OCI-LY7 (cell line): Measurements from ENCODE around the gene ADRA2B. TPM values are rescaled to one million over a fixed set of nuclear protein-coding genes. Genes with fewer than 3 reads are reported as not detected.

ENCODE experiments used
- BruUV-seq: library from RNA; stranded (reverse); fragments of 400-500 nt; replicated peaks from 2 replicates; lab custom pipeline; 2021; lab: Mats Ljungman, UMichigan
- CTCF ChIA-PET: fragments of 300-600 bp; sonication (Branson Sonifier 250); formaldehyde crosslinking; loops from one replicate; lab custom pipeline; 2022; ENCODE audit warnings: antibody characterized with exemption; ENCODE audit not compliant: unreplicated experiment; lab: Charles Lee
- POLR2A ChIA-PET: fragments of 300-600 bp; sonication (Branson Sonifier 250); formaldehyde crosslinking; loops from one replicate; lab custom pipeline; 2022; ENCODE audit warnings: antibody characterized with exemption; lab: Charles Lee
- DNase-seq: peaks from one replicate; pipeline ENCODE4 v3.0.0-alpha.2; 2015; ENCODE audit warnings: low spot score
- H2AFZ ChIP-seq: fragments of 200-600 bp; sonication (generic), shearing (Covaris generic); 2 replicates; pipeline ENCODE4 v1.6.1; 2014; ENCODE audit warnings: mild to moderate bottlenecking, antibody characterized with exemption, low read length, moderate library complexity
- H3K27ac ChIP-seq: fragments of 200-600 bp; sonication (generic); 2 replicates; pipeline ENCODE4 v1.5.1; 2014; ENCODE audit warnings: mixed run types, low read depth, mild to moderate bottlenecking, moderate library complexity, low read length, inconsistent platforms; ENCODE audit not compliant: poor library complexity, severe bottlenecking
- H3K36me3 ChIP-seq: fragments of 200-600 bp; sonication (generic); 2 replicates; pipeline ENCODE4 v1.6.1; 2014; ENCODE audit warnings: mild to moderate bottlenecking, antibody characterized with exemption, low read length, moderate library complexity, mixed read lengths; ENCODE audit not compliant: insufficient read depth
- H3K4me1 ChIP-seq: fragments of 200-600 bp; sonication (generic); 2 replicates; pipeline ENCODE4 v1.5.1; 2014; ENCODE audit warnings: mild to moderate bottlenecking, low read length; ENCODE audit not compliant: insufficient read depth, poor library complexity, severe bottlenecking
- H3K4me2 ChIP-seq: fragments of 200-600 bp; sonication (generic); 2 replicates; pipeline ENCODE4 v1.6.1; 2014; ENCODE audit warnings: mild to moderate bottlenecking, low read length
- H3K4me3 ChIP-seq: fragments of 200-600 bp; sonication (generic); 2 replicates; pipeline ENCODE4 v1.5.1; 2014; ENCODE audit warnings: mild to moderate bottlenecking, low read depth, low read length; ENCODE audit not compliant: poor library complexity, severe bottlenecking
- H3K79me2 ChIP-seq: fragments of 200-600 bp; sonication (generic); 2 replicates; pipeline ENCODE4 v1.6.1; 2016; ENCODE audit warnings: low read depth, mild to moderate bottlenecking, low read length, moderate library complexity, mixed read lengths; ENCODE audit not compliant: insufficient read depth
- H3K9me2 ChIP-seq: fragments of 200-600 bp; sonication (generic); 2 replicates; pipeline ENCODE4 v1.6.1; 2016; ENCODE audit warnings: mild to moderate bottlenecking, low read length, mixed read lengths; ENCODE audit not compliant: insufficient read depth
- H3K9me3 ChIP-seq: fragments of 200-600 bp; sonication (generic); 2 replicates; pipeline ENCODE4 v1.6.1; 2014; ENCODE audit warnings: mild to moderate bottlenecking, mixed run types, low read length, mixed read lengths
- H4K20me1 ChIP-seq: fragments of 200-600 bp; sonication (generic); 2 replicates; pipeline ENCODE4 v1.6.1; 2014; ENCODE audit warnings: mild to moderate bottlenecking, antibody characterized with exemption, low read length, moderate library complexity, mixed read lengths; ENCODE audit not compliant: insufficient read depth
- EZH2phosphoT487 ChIP-seq: fragments of 200-600 bp; sonication (generic); IDR thresholded peaks from 2 replicates; pipeline ENCODE4 v1.6.1; 2018; ENCODE audit warnings: low read depth, borderline replicate concordance, mild to moderate bottlenecking, mixed run types, antibody characterized with exemption, low read length, moderate library complexity, mixed read lengths
- intact Hi-C: fragments of 100-400 bp; cut with micrococcal nuclease; formaldehyde crosslinking; loops from one replicate; pipeline ENCODE4 v1.10.0; 2022; ENCODE audit not compliant: unreplicated experiment
- total RNA-seq, 2 experiments: library from RNA; depleted of rRNA in 1 of 2; stranded (reverse); fragments of >200 nt in 1 of 2; shearing (Covaris generic) in 1 of 2; gene quantifications; 2 replicates each; pipeline ENCODE4 v1.2.3, GENCODE V29; 2014 to 2022
- TF ChIP-seq, protein P1 (sequence below): fragments of 200-600 bp; sonication (generic); conservative IDR thresholded peaks from 2 replicates; pipeline ENCODE4 v1.5.1; 2014; ENCODE audit warnings: mild to moderate bottlenecking, antibody characterized with exemption, low read length, moderate library complexity, mixed read lengths

The ADRA2B gene
- total RNA-seq, 2 experiments from 2014 or later, result 0.06 to 0.11 TPM

- intact Hi-C loops, result loop anchor here (1.0 kb wide), 1 partner anchor 18 kb away; no protein-coding TSS in a partner anchor
- Histone ChIP-seq H3K9me3 (peaks cover 5% of the 10 kb centered on the region; the same call in 1 of the 2 replicates), H3K36me3 (no peaks in the 10 kb centered on the region; the same call in 1 of the 2 replicates), H3K4me3 (peak overlapping the region; percentile 67), H2AFZ (no peak overlapping the region; the same call in 1 of the 2 replicates), H3K4me2 (peak overlapping the region; percentile 91), H4K20me1 (no peaks in the 10 kb centered on the region), H3K79me2 (no peaks in the 10 kb centered on the region), H3K4me1 (peaks cover 72% of the 10 kb centered on the region), H3K27ac (peak overlapping the region; percentile 99), H3K9me2 (no peaks in the 10 kb centered on the region)
- TF ChIP-seq, protein P1, sequence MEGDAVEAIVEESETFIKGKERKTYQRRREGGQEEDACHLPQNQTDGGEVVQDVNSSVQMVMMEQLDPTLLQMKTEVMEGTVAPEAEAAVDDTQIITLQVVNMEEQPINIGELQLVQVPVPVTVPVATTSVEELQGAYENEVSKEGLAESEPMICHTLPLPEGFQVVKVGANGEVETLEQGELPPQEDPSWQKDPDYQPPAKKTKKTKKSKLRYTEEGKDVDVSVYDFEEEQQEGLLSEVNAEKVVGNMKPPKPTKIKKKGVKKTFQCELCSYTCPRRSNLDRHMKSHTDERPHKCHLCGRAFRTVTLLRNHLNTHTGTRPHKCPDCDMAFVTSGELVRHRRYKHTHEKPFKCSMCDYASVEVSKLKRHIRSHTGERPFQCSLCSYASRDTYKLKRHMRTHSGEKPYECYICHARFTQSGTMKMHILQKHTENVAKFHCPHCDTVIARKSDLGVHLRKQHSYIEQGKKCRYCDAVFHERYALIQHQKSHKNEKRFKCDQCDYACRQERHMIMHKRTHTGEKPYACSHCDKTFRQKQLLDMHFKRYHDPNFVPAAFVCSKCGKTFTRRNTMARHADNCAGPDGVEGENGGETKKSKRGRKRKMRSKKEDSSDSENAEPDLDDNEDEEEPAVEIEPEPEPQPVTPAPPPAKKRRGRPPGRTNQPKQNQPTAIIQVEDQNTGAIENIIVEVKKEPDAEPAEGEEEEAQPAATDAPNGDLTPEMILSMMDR, result no peak
- no peak for TF ChIP-seq EZH2phosphoT487
- CTCF ChIA-PET, result interaction anchor here (0.7 to 3.0 kb wide), 5 partner anchors 11 to 70 kb away, joined by 3 to 18 read pairs (median 3); no protein-coding TSS in a partner anchor
- BruUV-seq, result TSS peak; percentile 94
- POLR2A ChIA-PET, result interaction anchor here (0.5 to 2.4 kb wide), 9 partner anchors 9 to 640 kb away, joined by 3 to 10 read pairs (median 5); partner anchors contain the start of gene DUSP2
- DNase-seq, result peak; percentile 95
Observed at GRCh38 chr2:96163768-96164429, 47.5 kb upstream of the ADRA2B start.

- Histone ChIP-seq H3K4me1 (peaks cover 76% of the 10 kb centered on the region), H3K27ac (peak overlapping the region; percentile 99), H2AFZ (no peak overlapping the region), H3K9me2 (no peaks in the 10 kb centered on the region), H3K4me2 (peak overlapping the region; percentile 91), H3K4me3 (peak overlapping the region; percentile 67), H3K9me3 (peaks cover 5% of the 10 kb centered on the region; the same call in 1 of the 2 replicates), H3K79me2 (no peaks in the 10 kb centered on the region), H4K20me1 (no peaks in the 10 kb centered on the region), H3K36me3 (no peaks in the 10 kb centered on the region; the same call in 1 of the 2 replicates)
- no peak for DNase-seq
- BruUV-seq, result no TSS peak
- ChIA-PET POLR2A (interaction anchor here (0.6 to 2.4 kb wide), 10 partner anchors 8 to 121 kb away, joined by 3 to 10 read pairs (median 5); partner anchors contain the start of gene DUSP2), CTCF (interaction anchor here (0.7 to 3.0 kb wide), 5 partner anchors 11 to 71 kb away, joined by 3 to 18 read pairs (median 3); no protein-coding TSS in a partner anchor)
- intact Hi-C loops, result loop anchor here (1.0 kb wide), 1 partner anchor 17 kb away; no protein-coding TSS in a partner anchor
- TF ChIP-seq, protein P1, result no peak
- no peak for TF ChIP-seq EZH2phosphoT487
Observed at GRCh38 chr2:96163415-96163767, 47.0 kb upstream of the ADRA2B start.
